K562 (cell line): ENCODE results near the gene ZNRF1. TPM values are rescaled to one million over a fixed set of nuclear protein-coding genes. Genes with fewer than 3 reads are reported as not detected.

Source experiments
- ATAC-seq: fragments of 200-7000 bp; cut with Tn5 transposase; 3 replicates; pipeline ENCODE4 v1.9.1; 2020; ENCODE audit warnings: moderate library complexity
- BruUV-seq: library from RNA; stranded (reverse); fragments of 400-500 nt; replicated peaks from 2 replicates; lab custom pipeline; 2021; lab: Mats Ljungman, UMichigan
- CTCF ChIA-PET: fragments of 300-600 bp; formaldehyde crosslinking; extraction: SDS; loops from one replicate; lab custom pipeline; 2021; ENCODE audit warnings: low intra/inter-chr PET ratio; lab: Yijun Ruan, JAX
- POLR2A ChIA-PET: fragments of 300-600, 350-650 bp; sonication (Branson Sonifier 250); formaldehyde crosslinking; extraction: SDS; loops from one replicate; lab custom pipeline; 2021; ENCODE audit warnings: antibody characterized with exemption, inconsistent platforms; lab: Yijun Ruan, JAX
- DNase-seq, 4 experiments: peaks; one replicate each; pipeline versions ENCODE4 v3.0.0 to v3.0.0-alpha.2; 2011 to 2018; ENCODE audit warnings: low spot score in 3 of 4, mixed read lengths in 3 of 4; ENCODE audit errors: extremely low read depth in 1 of 4
- FAIRE-seq: peaks from 2 replicates; lab custom pipeline; 2011; peaks lifted over from hg19 to GRCh38; lab: Jason Lieb, UNC
- H2AFZ ChIP-seq: 2 replicates; pipeline ENCODE4 v1.6.0; 2011; ENCODE audit warnings: low read depth, low read length, control low read depth, inconsistent platforms
- H3K27ac ChIP-seq: fragments of 200-600 bp; 3 replicates; pipeline ENCODE4 v1.8.0; 2011; ENCODE audit warnings: low read depth, mild to moderate bottlenecking, control low read depth, inconsistent platforms, low read length, moderate library complexity, mixed read lengths; ENCODE audit errors: extremely low read depth
- H3K27me3 ChIP-seq, 2 experiments: fragments of 300-600 bp in 1 of 2; 2 replicates in 1 of 2; 3 replicates in 1 of 2; pipeline versions ENCODE4 v1.6.0 to v1.8.0; 2011; ENCODE audit warnings: inconsistent platforms in 2 of 2, low read length in 2 of 2, mild to moderate bottlenecking in 1 of 2, mixed read lengths in 1 of 2, moderate library complexity in 1 of 2; ENCODE audit not compliant: control insufficient read depth in 2 of 2, insufficient read depth in 2 of 2
- H3K36me3 ChIP-seq: fragments of 300-600 bp; 3 replicates; pipeline ENCODE4 v1.8.0; 2011; ENCODE audit warnings: mild to moderate bottlenecking, low read length, inconsistent platforms; ENCODE audit not compliant: control insufficient read depth, insufficient read depth
- H3K4me1 ChIP-seq, 2 experiments: fragments of 200-600 bp in 1 of 2; replicated peaks in 1 of 2; 2 replicates in 1 of 2; 3 replicates in 1 of 2; pipeline versions ENCODE4 v1.5.1 to v1.8.0; 2011; ENCODE audit warnings: inconsistent platforms in 2 of 2, low read length in 2 of 2, mild to moderate bottlenecking in 1 of 2, mixed read lengths in 1 of 2, moderate library complexity in 1 of 2; ENCODE audit not compliant: control insufficient read depth in 2 of 2, insufficient read depth in 2 of 2
- H3K4me2 ChIP-seq: 2 replicates; pipeline ENCODE4 v1.6.1; 2011; ENCODE audit warnings: low read length, control low read depth, inconsistent platforms, mixed read lengths; ENCODE audit not compliant: insufficient read depth
- H3K4me3 ChIP-seq: fragments of 200-600 bp; sonication (generic), shearing (Covaris generic); 2 replicates; pipeline ENCODE4 v1.5.1; 2016; ENCODE audit warnings: control low read depth, inconsistent platforms
- H3K79me2 ChIP-seq: fragments of 200-600 bp; 3 replicates; pipeline ENCODE4 v1.8.0; 2011; ENCODE audit warnings: low read length, inconsistent platforms; ENCODE audit not compliant: control insufficient read depth, insufficient read depth
- H3K9ac ChIP-seq, 2 experiments: 2 replicates each; pipeline versions ENCODE4 v1.6.0 to v1.6.1; 2011; ENCODE audit warnings: low read depth in 2 of 2, low read length in 2 of 2, control low read depth in 1 of 2, inconsistent platforms in 1 of 2, mild to moderate bottlenecking in 1 of 2, mixed read lengths in 1 of 2; ENCODE audit not compliant: insufficient read depth in 1 of 2
- H3K9me1 ChIP-seq: one replicate; pipeline ENCODE4 v1.6.0; 2011; ENCODE audit warnings: inconsistent platforms, mild to moderate bottlenecking, low read length, moderate library complexity; ENCODE audit not compliant: control insufficient read depth, insufficient read depth
- H3K9me3 ChIP-seq: replicated peaks from 2 replicates; pipeline ENCODE4 v1.5.1; 2011; ENCODE audit warnings: low read depth, low read length, inconsistent platforms; ENCODE audit not compliant: control insufficient read depth, insufficient read depth
- H4K20me1 ChIP-seq: replicated peaks from 2 replicates; pipeline ENCODE4 v1.6.1; 2011; ENCODE audit warnings: low read length, inconsistent platforms, mixed read lengths; ENCODE audit not compliant: control insufficient read depth, insufficient read depth
- CCAR2 ChIP-seq: fragments of 200-400 bp; formaldehyde crosslinking; IDR thresholded peaks from 2 replicates; pipeline ENCODE4 v1.6.1; 2017; ENCODE audit warnings: mild to moderate bottlenecking, low read depth, low read length
- E2F3 ChIP-seq: fragments of 250-450 bp; sonication (Bioruptor Pico); IDR thresholded peaks from 2 replicates; pipeline ENCODE4 v1.4.0; 2020; ENCODE audit warnings: mild to moderate bottlenecking
- ESRRA ChIP-seq: fragments of 450-650 bp; IDR thresholded peaks from 2 replicates; pipeline ENCODE4 v1.6.1; 2014; ENCODE audit warnings: low read depth, mild to moderate bottlenecking, moderate library complexity, borderline replicate concordance
- GABPB2 ChIP-seq: fragments of 250-450 bp; sonication (Bioruptor Pico); conservative IDR thresholded peaks from 2 replicates; pipeline ENCODE4 v1.5.1; 2021; ENCODE audit warnings: mild to moderate bottlenecking
- HOMEZ ChIP-seq: fragments of 250-450 bp; sonication (Bioruptor Pico); IDR thresholded peaks from 2 replicates; pipeline ENCODE4 v1.4.0; 2020; ENCODE audit warnings: mild to moderate bottlenecking, moderate library complexity
- JUN ChIP-seq, 2 experiments: sonication (generic) in 1 of 2; formaldehyde crosslinking in 1 of 2; IDR thresholded peaks; 2 replicates each; pipeline versions ENCODE4 v1.6.1 to v1.8.0; 2012 to 2022; ENCODE audit warnings: borderline replicate concordance in 2 of 2, mild to moderate bottlenecking in 2 of 2, improper control_type of control experiment in 1 of 2, low read depth in 1 of 2, low read length in 1 of 2, missing genetic modification reagents in 1 of 2
- KAT8 ChIP-seq: fragments of 450-650 bp; IDR thresholded peaks from 2 replicates; pipeline ENCODE4 v1.6.1; 2016; ENCODE audit warnings: low read depth, mild to moderate bottlenecking
- NONO ChIP-seq, 2 experiments: fragments of 200-400 bp in 1 of 2; fragments of 450-650 bp in 1 of 2; formaldehyde crosslinking in 1 of 2; IDR thresholded peaks; 2 replicates each; pipeline ENCODE4 v1.6.1; 2017; ENCODE audit warnings: low read depth in 2 of 2, mild to moderate bottlenecking in 2 of 2, moderate library complexity in 2 of 2, low read length in 1 of 2
- POLR2A ChIP-seq: fragments of 450-650 bp; conservative IDR thresholded peaks from 2 replicates; pipeline ENCODE4 v1.6.1; 2016
- POU5F1 ChIP-seq: fragments of 150-350 bp; IDR thresholded peaks from 2 replicates; pipeline ENCODE4 v1.6.1; 2014; ENCODE audit warnings: borderline replicate concordance, low read length, low read depth, mild to moderate bottlenecking; ENCODE audit not compliant: partially characterized antibody
- RFX5 ChIP-seq: IDR thresholded peaks from 2 replicates; pipeline ENCODE4 v1.6.1; 2011; ENCODE audit warnings: low read depth, mild to moderate bottlenecking, improper control_type of control experiment, low read length
- SAFB ChIP-seq: fragments of 200-400 bp; formaldehyde crosslinking; IDR thresholded peaks from 2 replicates; pipeline ENCODE4 v1.6.1; 2017; ENCODE audit warnings: low read depth, low read length, borderline replicate concordance
- ZFP1 ChIP-seq: fragments of 450-650 bp; formaldehyde crosslinking; IDR thresholded peaks from 2 replicates; pipeline ENCODE4 v1.4.0; 2020; ENCODE audit warnings: mild to moderate bottlenecking, mixed read lengths
- ZFP91 ChIP-seq: sonication (generic); formaldehyde crosslinking; IDR thresholded peaks from 2 replicates; pipeline ENCODE4 v1.8.0; 2022; ENCODE audit warnings: mild to moderate bottlenecking, missing genetic modification reagents
- ZNF165 ChIP-seq: fragments of 250-450 bp; sonication (Bioruptor Pico); IDR thresholded peaks from 2 replicates; pipeline ENCODE4 v1.4.0; 2020; ENCODE audit warnings: borderline replicate concordance
- WGBS: fragments of 100-300 bp; shearing (Covaris generic); methylation state at CpG from one replicate; pipeline ENCODE4 v1.1.6; 2016; ENCODE audit warnings: low coverage, mixed read lengths; ENCODE audit not compliant: insufficient coverage; ENCODE audit errors: missing lambda C conversion rate; 5-methylcytosine and 5-hydroxymethylcytosine counted together
- in situ Hi-C: fragments of 300-500 bp; cut with MboI; formaldehyde crosslinking; loops from 4 replicates; pipeline ENCODE4 v1.15.0; 2018; ENCODE audit warnings: inconsistent platforms, mixed read lengths
- intact Hi-C: fragments of 100-400 bp; cut with micrococcal nuclease; formaldehyde crosslinking; loops from 2 replicates; pipeline ENCODE4 v1.14.2; 2022
- polyA plus RNA-seq, 8 experiments: library from polyadenylated mRNA; depleted of rRNA in 4 of 8; stranded (reverse) in 5 of 8; unstranded in 3 of 8; fragments of >200 nt; fragmentation: Nextera tagmentation in 2 of 8; fragmentation: Illumina TruSeq in 1 of 8; extraction: Ambion mirVana in 2 of 8; extraction: Trizol in 1 of 8; gene quantifications; 2 replicates each; pipeline versions ENCODE4 v1.2.1 to v1.2.3, GENCODE V29; 2011 to 2014; ENCODE audit warnings: inconsistent platforms in 1 of 8, missing spikeins in 1 of 8
- total RNA-seq, 7 experiments: library from RNA; depleted of rRNA in 6 of 7; stranded (reverse); fragments of >200 nt in 6 of 7; fragmentation: Illumina TruSeq in 2 of 7; extraction: Trizol in 2 of 7; gene quantifications; 2 replicates each; pipeline versions ENCODE4 v1.2.1 to v1.2.3, GENCODE V29; 2011 to 2021; ENCODE audit warnings: low replicate concordance in 1 of 7

The ZNRF1 gene
- total and polyA plus RNA-seq, 9 of the 15 experiments (the other 6 are each of a cell fraction or from before 2014, with no cell fraction given), result 9.5 to 37.7 (median 20.0) TPM

- Histone ChIP-seq H3K4me3 (no peak overlapping the region), H3K9me3 (no peaks in the 10 kb centered on the region), H3K27ac (no peak overlapping the region), H3K9ac (no peak overlapping the region), H3K36me3 (peaks cover 3% of the 10 kb centered on the region; the same call in 2 of the 3 replicates), H3K4me2 (no peak overlapping the region), H4K20me1 (no peaks in the 10 kb centered on the region), H3K79me2 (peaks cover 88% of the 10 kb centered on the region), H3K4me1 (peaks cover 27 to 55% of the 10 kb centered on the region in 2 experiments), H3K27me3 (no peaks in the 10 kb centered on the region), H2AFZ (no peak overlapping the region), H3K9me1 (no peaks in the 10 kb centered on the region)
- BruUV-seq, result no TSS peak
- WGBS, result 95% methylated on average over 6 of the region's 7 CpGs
- no peak for TF ChIP-seq ZFP1
- TF ChIP-seq POU5F1, result no peak
- no peak for TF ChIP-seq NONO (IDR thresholded peaks at IDR 0.05; ENCODE audit: low read depth in 2 of 2, low read length in 1 of 2)
- no peak for TF ChIP-seq E2F3 (CRISPR knock-in tag)
- no peak for TF ChIP-seq HOMEZ (CRISPR knock-in tag)
- no peak for TF ChIP-seq RFX5
- no peak for TF ChIP-seq GABPB2 (CRISPR knock-in tag)
- TF ChIP-seq ESRRA, result no peak
- TF ChIP-seq ZNF165 (CRISPR knock-in tag), result no peak
- no peak for TF ChIP-seq KAT8
- TF ChIP-seq POLR2A, result no peak
- TF ChIP-seq CCAR2, result no peak
- no peak for TF ChIP-seq SAFB
- TF ChIP-seq JUN (IDR thresholded peaks at IDR 0.05; ENCODE audit: borderline replicate concordance, low read depth, low read length), result no peak
- no peak for TF ChIP-seq JUN (CRISPR knock-in tag; IDR thresholded peaks at IDR 0.05; ENCODE audit: borderline replicate concordance)
- TF ChIP-seq ZFP91 (CRISPR knock-in tag), result no peak
- no peak for DNase-seq
- ATAC-seq, result no peak
- ChIA-PET CTCF (no interaction called here), POLR2A (no interaction called here)
- intact Hi-C loops (no loop called here), in situ Hi-C loops (no loop called here)
- no peak for FAIRE-seq
Measured at GRCh38 chr16:75079346-75079926, 80.6 kb downstream of the ZNRF1 start.
